Subcutaneous abdominal adipose tissue (tissue), 5 donors: Measurements from ENCODE around the gene KCNIP1.

ENCODE experiments used
- H3K27ac ChIP-seq: one replicate; pipeline ENCODE4 v1.7.0; 2013; ENCODE audit warnings: low read depth, mild to moderate bottlenecking, inconsistent platforms, low read length, moderate library complexity
- H3K27me3 ChIP-seq, 5 donors: one replicate each; pipeline ENCODE4 v1.7.0; 2013; ENCODE audit warnings: low read length in 5 of 5, inconsistent platforms in 1 of 5; ENCODE audit not compliant: control insufficient read depth in 5 of 5, insufficient read depth in 4 of 5
- H3K36me3 ChIP-seq, 5 donors: one replicate each; pipeline ENCODE4 v1.7.0; 2013; ENCODE audit warnings: low read length in 5 of 5; ENCODE audit not compliant: control insufficient read depth in 5 of 5, insufficient read depth in 5 of 5
- H3K4me1 ChIP-seq, 5 donors: one replicate each; pipeline ENCODE4 v1.7.0; 2013; ENCODE audit warnings: low read length in 5 of 5, mild to moderate bottlenecking in 3 of 5, moderate library complexity in 1 of 5; ENCODE audit not compliant: control insufficient read depth in 5 of 5, insufficient read depth in 5 of 5
- H3K4me3 ChIP-seq, 5 donors: one replicate each; pipeline ENCODE4 v1.7.0; 2013; ENCODE audit warnings: low read length in 5 of 5, low read depth in 1 of 5
- H3K9ac ChIP-seq, 5 donors: one replicate each; pipeline ENCODE4 v1.7.0; 2013; ENCODE audit warnings: low read length in 5 of 5, mild to moderate bottlenecking in 4 of 5, moderate library complexity in 3 of 5
- H3K9me3 ChIP-seq, 5 donors: one replicate each; pipeline ENCODE4 v1.7.0; 2013; ENCODE audit warnings: low read length in 5 of 5; ENCODE audit not compliant: control insufficient read depth in 5 of 5
- donor health status: healthy.
- donor health status: healthy.
- donor health status: healthy.
- donor health status: healthy.
- donor health status: healthy.

The KCNIP1 gene

GRCh38 chr5:170597872-170598271 is 94.1 kb downstream of the KCNIP1 start:
- H3K36me3 ChIP-seq: no peaks in the 10 kb centered on the region
- no peaks in the 10 kb centered on the region for H3K9me3 ChIP-seq
- no peak overlapping the region for H3K4me3 ChIP-seq
- H3K27me3 ChIP-seq: peaks cover 0 to 26% (median 19%) of the 10 kb centered on the region in 5 donors
- H3K9ac ChIP-seq: peak overlapping the region in 1 of 5 donors; percentile 16
- peaks cover 0 to 19% (median 6%) of the 10 kb centered on the region in 5 donors for H3K4me1 ChIP-seq
- no peak overlapping the region for H3K27ac ChIP-seq

GRCh38 chr5:170599756-170600155 is 95.9 kb downstream of the KCNIP1 start:
- Histone ChIP-seq H3K27ac (no peak overlapping the region), H3K9ac (no peak overlapping the region), H3K36me3 (no peaks in the 10 kb centered on the region), H3K27me3 (peaks cover 0 to 26% (median 22%) of the 10 kb centered on the region in 5 donors), H3K4me1 (peaks cover 0 to 19% (median 6%) of the 10 kb centered on the region in 5 donors), H3K9me3 (no peaks in the 10 kb centered on the region), H3K4me3 (no peak overlapping the region)

GRCh38 chr5:170601619-170602018 is 97.8 kb downstream of the KCNIP1 start:
- H3K27me3 ChIP-seq: peaks cover 0 to 20% (median 14%) of the 10 kb centered on the region in 5 donors
- H3K9me3 ChIP-seq: no peaks in the 10 kb centered on the region
- H3K27ac ChIP-seq: no peak overlapping the region
- peaks cover 0 to 19% (median 6%) of the 10 kb centered on the region in 5 donors for H3K4me1 ChIP-seq
- H3K36me3 ChIP-seq: no peaks in the 10 kb centered on the region
- H3K4me3 ChIP-seq: no peak overlapping the region
- no peak overlapping the region for H3K9ac ChIP-seq

GRCh38 chr5:170603109-170603508 is 99.3 kb downstream of the KCNIP1 start:
- H3K4me1 ChIP-seq: peaks cover 0 to 9% (median 4%) of the 10 kb centered on the region in 5 donors
- H3K4me3 ChIP-seq: no peak overlapping the region
- peaks cover 0 to 21% (median 9%) of the 10 kb centered on the region in 5 donors for H3K27me3 ChIP-seq
- no peak overlapping the region for H3K27ac ChIP-seq
- H3K36me3 ChIP-seq: no peaks in the 10 kb centered on the region
- no peaks in the 10 kb centered on the region for H3K9me3 ChIP-seq
- H3K9ac ChIP-seq: no peak overlapping the region

GRCh38 chr5:170603578-170604565 is 100.1 kb downstream of the KCNIP1 start:
- H3K9ac ChIP-seq: no peak overlapping the region
- H3K4me3 ChIP-seq: no peak overlapping the region
- H3K36me3 ChIP-seq: no peaks in the 10 kb centered on the region
- H3K9me3 ChIP-seq: no peaks in the 10 kb centered on the region
- peaks cover 0 to 21% (median 9%) of the 10 kb centered on the region in 5 donors for H3K27me3 ChIP-seq
- H3K4me1 ChIP-seq: peaks cover 0 to 1% (median 0%) of the 10 kb centered on the region in 5 donors
- H3K27ac ChIP-seq: no peak overlapping the region

- Histone ChIP-seq H3K9ac (no peak overlapping the region), H3K4me3 (no peak overlapping the region), H3K27ac (no peak overlapping the region), H3K9me3 (no peaks in the 10 kb centered on the region), H3K27me3 (peaks cover 0 to 8% (median 3%) of the 10 kb centered on the region in 5 donors), H3K36me3 (no peaks in the 10 kb centered on the region), H3K4me1 (no peaks in the 10 kb centered on the region)
Observed at GRCh38 chr5:170606941-170607340, 103.1 kb downstream of the KCNIP1 start.

GRCh38 chr5:170611449-170612090 is 107.8 kb downstream of the KCNIP1 start:
- Histone ChIP-seq H3K27me3 (peaks cover 0 to 8% (median 6%) of the 10 kb centered on the region in 5 donors), H3K9ac (no peak overlapping the region), H3K36me3 (no peaks in the 10 kb centered on the region), H3K27ac (no peak overlapping the region), H3K9me3 (no peaks in the 10 kb centered on the region), H3K4me3 (no peak overlapping the region), H3K4me1 (no peaks in the 10 kb centered on the region)

- Histone ChIP-seq H3K36me3 (no peaks in the 10 kb centered on the region), H3K9me3 (no peaks in the 10 kb centered on the region), H3K27me3 (peaks cover 0 to 7% (median 3%) of the 10 kb centered on the region in 5 donors), H3K4me1 (no peaks in the 10 kb centered on the region), H3K9ac (no peak overlapping the region), H3K27ac (no peak overlapping the region), H3K4me3 (no peak overlapping the region)
Observed at GRCh38 chr5:170612256-170612678, 108.4 kb downstream of the KCNIP1 start.

GRCh38 chr5:170614065-170614490 is 110.3 kb downstream of the KCNIP1 start:
- no peak overlapping the region for H3K27ac ChIP-seq
- no peak overlapping the region for H3K9ac ChIP-seq
- peaks cover 0 to 11% (median 3%) of the 10 kb centered on the region in 5 donors for H3K27me3 ChIP-seq
- no peaks in the 10 kb centered on the region for H3K9me3 ChIP-seq
- no peak overlapping the region for H3K4me3 ChIP-seq
- no peaks in the 10 kb centered on the region for H3K4me1 ChIP-seq
- no peaks in the 10 kb centered on the region for H3K36me3 ChIP-seq

- H3K4me1 ChIP-seq: no peaks in the 10 kb centered on the region
- H3K27me3 ChIP-seq: peaks cover 0 to 11% (median 3%) of the 10 kb centered on the region in 5 donors
- no peaks in the 10 kb centered on the region for H3K9me3 ChIP-seq
- H3K36me3 ChIP-seq: no peaks in the 10 kb centered on the region
- H3K27ac ChIP-seq: no peak overlapping the region
- no peak overlapping the region for H3K4me3 ChIP-seq
- no peak overlapping the region for H3K9ac ChIP-seq
Observed at GRCh38 chr5:170614720-170615119, 110.9 kb downstream of the KCNIP1 start.
